ENCODE results near the gene MINDY4.

MINDY4 gene

DNA sequence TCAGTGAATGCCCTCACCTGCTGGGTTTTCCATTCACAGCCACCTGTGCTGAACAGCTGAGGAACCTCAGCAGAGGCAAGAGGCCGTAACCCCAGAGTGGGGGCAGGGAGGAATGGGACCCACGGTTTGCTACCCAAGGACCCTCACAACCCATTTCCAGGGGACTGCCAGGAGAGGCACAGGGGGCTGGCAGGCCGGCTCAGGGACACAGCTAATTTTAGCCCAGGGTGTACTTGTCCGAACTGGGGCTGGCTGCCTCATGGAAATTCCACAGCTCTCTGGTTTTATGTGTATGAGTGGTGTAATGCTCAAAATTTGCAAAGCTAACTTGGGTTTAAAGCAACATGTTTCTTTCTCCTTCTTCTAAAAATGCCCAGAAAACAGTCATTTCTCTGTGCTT, 42.2 kb downstream of the MINDY4 start:
- Histone ChIP-seq H3K56ac (ENCODE audit: low read length) (no peak overlapping the region), H2BK120ac (ENCODE audit: low read depth, low read length) (no peak overlapping the region), H2BK15ac (replicated peaks; ENCODE audit: low read depth) (no peak overlapping the region), H3K79me1 (ENCODE audit: low read length) (no peaks in the 10 kb centered on the region), H3K4me2 (ENCODE audit: low read length) (no peak overlapping the region), H3K27ac (ENCODE audit: low read depth, low read length) (no peak overlapping the region), H3K23ac (ENCODE audit: low read length) (no peak overlapping the region), H3K4me3 (ENCODE audit: low read length) (no peak overlapping the region), H3K79me2 (ENCODE audit: control insufficient read depth, insufficient read depth, low read length) (no peaks in the 10 kb centered on the region), H4K5ac (ENCODE audit: low read length) (no peak overlapping the region), H2AK5ac (ENCODE audit: low read length) (no peak overlapping the region), H3K4ac (ENCODE audit: low read depth, low read length) (no peak overlapping the region), H2BK5ac (ENCODE audit: low read length) (no peak overlapping the region), H3K36me3 (ENCODE audit: control insufficient read depth, insufficient read depth, low read length) (no peaks in the 10 kb centered on the region), H3K27me3 (ENCODE audit: insufficient read depth, low read length, poor library complexity) (no peaks in the 10 kb centered on the region), H3K9ac (ENCODE audit: low read length) (no peak overlapping the region), H3K4me1 (ENCODE audit: control insufficient read depth, low read depth, low read length) (no peaks in the 10 kb centered on the region), H4K8ac (ENCODE audit: low read depth, low read length) (no peak overlapping the region), H3K18ac (ENCODE audit: low read length) (no peak overlapping the region)
- DNase-seq, result no peak
- no CpG with 5 or more reads among the region's 4 CpGs for WGBS (ENCODE audit: extremely low coverage, insufficient coverage, low lambda C conversion rate)

DNA sequence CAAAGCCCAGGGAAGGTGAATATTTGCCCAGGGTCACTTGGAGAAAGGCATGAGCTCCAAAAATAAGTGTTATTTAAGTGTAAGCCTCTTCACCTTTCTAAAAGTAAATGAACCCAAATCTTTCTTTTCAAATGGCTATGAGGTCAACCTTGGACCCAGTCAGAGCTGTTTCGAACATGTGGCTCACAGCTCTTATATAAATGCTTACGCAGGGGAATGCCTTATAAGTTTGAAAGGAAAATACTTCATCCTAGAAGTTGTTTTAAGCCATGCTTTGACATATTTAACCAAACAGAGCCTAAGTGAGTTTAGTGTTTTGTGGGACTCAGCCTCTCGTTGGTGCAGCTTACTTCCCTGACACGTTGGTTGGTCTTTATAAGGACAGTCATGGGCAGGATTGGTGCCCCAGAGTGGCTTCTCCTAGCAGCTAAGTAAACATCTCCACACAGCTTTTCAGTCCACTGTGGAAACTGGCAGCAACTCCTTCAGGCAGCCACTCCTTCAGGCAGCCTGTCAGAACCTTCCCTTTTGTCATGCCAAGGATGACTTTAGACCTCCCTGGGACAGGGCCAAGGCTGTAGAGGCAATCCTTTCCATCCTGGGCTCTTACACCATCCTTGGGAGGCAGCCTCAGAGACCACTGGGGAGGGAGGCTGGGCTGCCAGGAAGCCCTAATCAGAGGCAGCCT, 43.6 kb downstream of the MINDY4 start:
- no peaks in the 10 kb centered on the region for H3K27me3 ChIP-seq (ENCODE audit: insufficient read depth, low read length, poor library complexity)
- no peaks in the 10 kb centered on the region for H3K4me1 ChIP-seq (ENCODE audit: control insufficient read depth, low read depth, low read length)
- no peak overlapping the region for H3K9ac ChIP-seq (ENCODE audit: low read length)
- no peak overlapping the region for H3K4me3 ChIP-seq (ENCODE audit: low read length)
- no peak overlapping the region for H3K27ac ChIP-seq (ENCODE audit: low read depth, low read length)
- no peaks in the 10 kb centered on the region for H3K79me2 ChIP-seq (ENCODE audit: control insufficient read depth, insufficient read depth, low read length)
- H4K5ac ChIP-seq (ENCODE audit: low read length), result no peak overlapping the region
- H2BK120ac ChIP-seq (ENCODE audit: low read depth, low read length), result no peak overlapping the region
- no CpG with 5 or more reads among the region's 4 CpGs for WGBS (ENCODE audit: extremely low coverage, insufficient coverage, low lambda C conversion rate)
- no peak for DNase-seq
- H2AK5ac ChIP-seq (ENCODE audit: low read length), result no peak overlapping the region
- no peak overlapping the region for H2BK15ac ChIP-seq (replicated peaks; ENCODE audit: low read depth)
- H3K23ac ChIP-seq (ENCODE audit: low read length), result no peak overlapping the region
- no peak overlapping the region for H2BK5ac ChIP-seq (ENCODE audit: low read length)
- H3K56ac ChIP-seq (ENCODE audit: low read length), result no peak overlapping the region
- H4K8ac ChIP-seq (ENCODE audit: low read depth, low read length), result no peak overlapping the region
- no peaks in the 10 kb centered on the region for H3K79me1 ChIP-seq (ENCODE audit: low read length)
- no peaks in the 10 kb centered on the region for H3K36me3 ChIP-seq (ENCODE audit: control insufficient read depth, insufficient read depth, low read length)
- H3K4ac ChIP-seq (ENCODE audit: low read depth, low read length), result no peak overlapping the region
- H3K4me2 ChIP-seq (ENCODE audit: low read length), result no peak overlapping the region
- no peak overlapping the region for H3K18ac ChIP-seq (ENCODE audit: low read length)

DNA sequence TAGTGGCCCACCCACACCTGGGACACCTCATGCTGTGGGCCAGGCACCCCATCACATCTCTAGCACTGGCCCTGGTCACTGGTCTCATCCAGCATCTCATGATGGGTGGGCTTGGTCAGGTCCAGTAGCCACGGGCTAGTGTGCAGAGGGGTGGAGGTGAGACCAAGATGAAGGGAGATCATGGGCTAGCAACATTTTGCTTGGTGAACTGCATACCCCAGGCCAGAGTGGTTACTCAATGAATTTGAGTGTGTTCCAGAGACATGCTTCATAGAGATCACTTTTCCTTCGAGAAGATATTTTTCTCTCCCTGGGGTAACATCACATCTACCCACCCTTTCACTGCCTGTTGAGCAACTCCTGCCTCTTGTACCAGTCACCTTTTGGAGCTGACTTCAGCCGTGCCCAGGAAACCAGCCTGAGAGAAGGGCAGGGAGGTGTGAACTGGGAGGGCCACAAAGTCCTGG, 44.2 kb downstream of the MINDY4 start:
- no CpG with 5 or more reads among the region's 3 CpGs for WGBS (ENCODE audit: extremely low coverage, insufficient coverage, low lambda C conversion rate)
- H4K5ac ChIP-seq (ENCODE audit: low read length), result no peak overlapping the region
- DNase-seq, result no peak
- no peak overlapping the region for H2BK5ac ChIP-seq (ENCODE audit: low read length)
- no peaks in the 10 kb centered on the region for H3K79me1 ChIP-seq (ENCODE audit: low read length)
- no peaks in the 10 kb centered on the region for H3K36me3 ChIP-seq (ENCODE audit: control insufficient read depth, insufficient read depth, low read length)
- no peak overlapping the region for H2BK15ac ChIP-seq (replicated peaks; ENCODE audit: low read depth)
- H2BK120ac ChIP-seq (ENCODE audit: low read depth, low read length), result no peak overlapping the region
- H3K4ac ChIP-seq (ENCODE audit: low read depth, low read length), result no peak overlapping the region
- no peak overlapping the region for H3K27ac ChIP-seq (ENCODE audit: low read depth, low read length)
- H4K8ac ChIP-seq (ENCODE audit: low read depth, low read length), result no peak overlapping the region
- no peak overlapping the region for H3K4me3 ChIP-seq (ENCODE audit: low read length)
- H3K79me2 ChIP-seq (ENCODE audit: control insufficient read depth, insufficient read depth, low read length), result no peaks in the 10 kb centered on the region
- no peak overlapping the region for H3K4me2 ChIP-seq (ENCODE audit: low read length)
- no peak overlapping the region for H3K18ac ChIP-seq (ENCODE audit: low read length)
- H3K27me3 ChIP-seq (ENCODE audit: insufficient read depth, low read length, poor library complexity), result no peaks in the 10 kb centered on the region
- no peak overlapping the region for H2AK5ac ChIP-seq (ENCODE audit: low read length)
- no peak overlapping the region for H3K23ac ChIP-seq (ENCODE audit: low read length)
- no peaks in the 10 kb centered on the region for H3K4me1 ChIP-seq (ENCODE audit: control insufficient read depth, low read depth, low read length)
- no peak overlapping the region for H3K56ac ChIP-seq (ENCODE audit: low read length)
- no peak overlapping the region for H3K9ac ChIP-seq (ENCODE audit: low read length)

DNA sequence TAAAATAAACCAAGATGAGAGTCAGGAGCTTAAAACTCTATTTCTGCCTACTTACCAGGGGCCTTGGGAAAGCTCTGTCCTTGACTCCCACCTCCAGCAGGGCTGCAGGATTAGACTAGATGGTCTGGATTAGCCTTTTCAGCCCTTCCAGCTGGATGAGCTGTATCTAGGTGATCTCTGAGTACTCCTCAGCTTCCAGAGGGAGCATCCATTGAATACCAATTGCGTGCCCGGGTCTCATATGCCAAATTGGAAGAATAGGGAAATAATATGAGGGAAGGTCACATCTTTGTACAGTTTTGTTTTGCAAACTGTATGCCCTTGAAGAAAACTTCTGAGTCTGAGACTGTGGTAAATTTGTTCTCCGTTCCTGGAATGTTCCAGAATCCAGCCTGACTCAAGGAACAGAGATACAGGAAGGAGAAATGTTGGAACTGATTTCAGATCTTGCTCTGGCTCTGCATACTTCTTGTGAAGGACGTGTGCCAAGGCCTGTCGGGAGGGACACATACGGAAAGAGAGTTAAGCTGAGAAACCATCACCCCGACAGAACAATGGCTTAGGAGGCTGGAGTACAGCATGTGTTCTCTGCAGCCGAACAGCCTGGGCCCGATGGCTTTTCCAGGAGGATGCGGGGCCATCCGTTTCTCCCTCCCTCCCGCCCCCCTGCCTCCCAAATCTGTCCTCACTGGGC, 44.9 kb downstream of the MINDY4 start:
- Histone ChIP-seq H3K9ac (ENCODE audit: low read length) (no peak overlapping the region), H3K18ac (ENCODE audit: low read length) (no peak overlapping the region), H4K8ac (ENCODE audit: low read depth, low read length) (no peak overlapping the region), H3K4me3 (ENCODE audit: low read length) (no peak overlapping the region), H3K4me2 (ENCODE audit: low read length) (no peak overlapping the region), H3K4me1 (ENCODE audit: control insufficient read depth, low read depth, low read length) (no peaks in the 10 kb centered on the region), H3K56ac (ENCODE audit: low read length) (no peak overlapping the region), H3K79me1 (ENCODE audit: low read length) (no peaks in the 10 kb centered on the region), H2BK120ac (ENCODE audit: low read depth, low read length) (no peak overlapping the region), H3K36me3 (ENCODE audit: control insufficient read depth, insufficient read depth, low read length) (no peaks in the 10 kb centered on the region), H3K27ac (ENCODE audit: low read depth, low read length) (no peak overlapping the region), H2BK15ac (replicated peaks; ENCODE audit: low read depth) (no peak overlapping the region), H3K23ac (ENCODE audit: low read length) (no peak overlapping the region), H2BK5ac (ENCODE audit: low read length) (no peak overlapping the region), H3K4ac (ENCODE audit: low read depth, low read length) (no peak overlapping the region), H2AK5ac (ENCODE audit: low read length) (no peak overlapping the region), H3K27me3 (ENCODE audit: insufficient read depth, low read length, poor library complexity) (no peaks in the 10 kb centered on the region), H3K79me2 (ENCODE audit: control insufficient read depth, insufficient read depth, low read length) (no peaks in the 10 kb centered on the region), H4K5ac (ENCODE audit: low read length) (no peak overlapping the region)
- WGBS (ENCODE audit: extremely low coverage, insufficient coverage, low lambda C conversion rate), result no CpG with 5 or more reads among the region's 12 CpGs
- no peak for DNase-seq

DNA sequence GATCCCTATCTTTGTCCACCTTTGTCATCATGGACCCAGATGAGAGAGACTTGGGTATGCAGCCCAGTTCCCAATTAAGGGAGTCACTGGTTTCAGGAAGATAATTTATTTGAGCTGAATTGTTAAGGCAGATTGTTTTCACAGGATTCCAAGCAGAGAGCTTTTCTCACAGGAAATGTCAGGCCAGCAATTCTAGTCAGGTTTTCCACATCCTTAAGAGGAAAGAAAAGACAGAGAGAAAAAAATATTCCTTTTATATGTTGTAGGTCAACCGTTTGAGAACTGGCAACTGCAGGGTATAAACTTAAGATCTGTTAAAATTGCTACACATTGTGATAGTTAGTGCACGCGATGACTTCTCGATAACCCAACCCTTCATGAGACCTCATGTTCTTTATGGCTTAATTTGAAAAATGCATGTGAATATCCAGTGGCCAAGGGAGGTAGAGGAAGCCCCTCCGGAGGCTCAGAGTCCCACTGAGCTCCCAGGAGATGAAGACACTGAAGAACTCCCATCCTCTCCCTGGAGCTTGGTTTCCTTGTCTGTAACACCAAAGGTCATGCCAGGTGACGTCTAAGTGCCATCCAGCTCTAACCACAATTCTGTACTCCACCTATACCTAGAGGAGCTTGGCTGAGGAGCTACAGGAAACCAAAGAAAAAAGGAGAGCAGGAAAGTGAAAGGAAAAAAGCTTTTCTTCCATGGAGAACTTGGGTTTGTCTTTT, 45.6 kb downstream of the MINDY4 start:
- Histone ChIP-seq H2AK5ac (ENCODE audit: low read length) (no peak overlapping the region), H3K4ac (ENCODE audit: low read depth, low read length) (no peak overlapping the region), H3K9ac (ENCODE audit: low read length) (no peak overlapping the region), H3K56ac (ENCODE audit: low read length) (no peak overlapping the region), H3K4me2 (ENCODE audit: low read length) (no peak overlapping the region), H3K4me1 (ENCODE audit: control insufficient read depth, low read depth, low read length) (no peaks in the 10 kb centered on the region), H3K27me3 (ENCODE audit: insufficient read depth, low read length, poor library complexity) (no peaks in the 10 kb centered on the region), H3K23ac (ENCODE audit: low read length) (no peak overlapping the region), H2BK5ac (ENCODE audit: low read length) (no peak overlapping the region), H4K5ac (ENCODE audit: low read length) (no peak overlapping the region), H3K4me3 (ENCODE audit: low read length) (no peak overlapping the region), H2BK120ac (ENCODE audit: low read depth, low read length) (no peak overlapping the region), H3K79me2 (ENCODE audit: control insufficient read depth, insufficient read depth, low read length) (no peaks in the 10 kb centered on the region), H4K8ac (ENCODE audit: low read depth, low read length) (no peak overlapping the region), H3K27ac (ENCODE audit: low read depth, low read length) (no peak overlapping the region), H3K18ac (ENCODE audit: low read length) (no peak overlapping the region), H3K36me3 (ENCODE audit: control insufficient read depth, insufficient read depth, low read length) (no peaks in the 10 kb centered on the region), H3K79me1 (ENCODE audit: low read length) (no peaks in the 10 kb centered on the region), H2BK15ac (replicated peaks; ENCODE audit: low read depth) (no peak overlapping the region)
- WGBS (ENCODE audit: extremely low coverage, insufficient coverage, low lambda C conversion rate), result no CpG with 5 or more reads among the region's 6 CpGs
- no peak for DNase-seq

Measured in mesendoderm (in vitro differentiated cells).